ENCODE measurements around the gene DOC2B. TPM values are rescaled to one million over a fixed set of nuclear protein-coding genes. Genes with fewer than 3 reads are reported as not detected.

DOC2B gene
- total RNA-seq, 1 donor from 2014 or later, result 0.34 TPM

DNA sequence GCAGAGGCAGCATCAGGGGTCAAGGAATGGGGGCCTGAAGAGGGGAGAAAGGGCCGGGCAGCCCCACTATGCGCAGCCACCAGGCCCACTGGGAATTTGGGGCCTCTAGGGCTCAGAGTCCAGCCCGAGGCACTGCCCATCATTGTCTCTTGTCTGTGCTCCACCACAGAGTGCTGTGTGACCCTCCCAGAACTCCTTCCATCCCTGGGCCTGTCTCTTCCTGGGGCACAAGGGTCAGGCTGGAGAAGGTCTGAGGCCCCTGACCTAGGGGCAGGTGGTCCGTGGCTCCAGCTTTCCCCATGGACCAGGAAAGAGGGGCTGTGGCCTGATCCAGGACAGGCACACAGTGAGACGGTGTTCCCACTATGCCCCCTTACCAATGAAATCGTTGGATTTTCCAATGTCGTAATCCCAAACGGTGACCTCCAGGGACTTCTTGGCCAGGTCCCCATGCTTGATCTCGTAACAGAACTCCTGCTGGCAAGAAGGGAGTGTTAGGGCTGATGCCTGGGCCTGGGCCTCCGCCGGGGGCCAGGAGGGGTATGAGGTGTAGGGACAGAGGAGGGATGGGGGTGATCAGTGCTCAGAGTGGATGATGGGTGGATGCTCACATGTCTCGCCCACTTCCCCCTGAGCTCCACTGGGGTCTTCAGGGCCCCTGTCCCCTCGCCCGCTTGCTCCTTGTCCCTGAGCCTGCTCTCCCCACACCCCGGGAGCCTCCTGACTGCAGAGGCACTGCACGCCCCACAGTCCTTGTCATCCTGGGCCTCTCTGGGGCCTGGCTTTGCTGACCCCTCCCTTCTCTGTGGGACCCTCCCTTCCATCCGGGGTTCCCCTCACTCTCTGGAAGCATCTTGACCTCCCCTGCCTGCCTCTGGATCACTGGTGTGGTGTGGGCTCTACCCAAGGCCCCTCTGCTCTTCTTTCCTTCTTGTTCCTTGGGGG lies 33.4 kb downstream of the DOC2B start:
- no peak overlapping the region for H2AFZ ChIP-seq (replicated peaks)
- H4K20me1 ChIP-seq (ENCODE audit: low read depth), result no peaks in the 10 kb centered on the region
- no peak overlapping the region for H3K4me3 Mint-ChIP-seq
- no peaks in the 10 kb centered on the region for H3F3A ChIP-seq (ENCODE audit: low read depth)
- no peak overlapping the region for H3K27ac ChIP-seq
- H3K9me3 Mint-ChIP-seq, result no peaks in the 10 kb centered on the region
- H3K36me3 Mint-ChIP-seq, result no peaks in the 10 kb centered on the region
- no peak overlapping the region for H3K4me3 ChIP-seq
- H3K9ac ChIP-seq, result no peak overlapping the region
- peaks cover 8% of the 10 kb centered on the region for H3K27me3 Mint-ChIP-seq (ENCODE audit: insufficient read depth, low read depth)
- H3K27me3 ChIP-seq, result no peaks in the 10 kb centered on the region
- H3K4me1 Mint-ChIP-seq, result peaks cover 4% of the 10 kb centered on the region
- no peak overlapping the region for H3K27ac Mint-ChIP-seq
- no peak for DNase-seq (ENCODE audit: low spot score)
- no peaks in the 10 kb centered on the region for H3K9me3 ChIP-seq (ENCODE audit: low read depth)
- no peaks in the 10 kb centered on the region for H3K4me1 ChIP-seq
- no peak overlapping the region for H3K4me2 ChIP-seq
- no peaks in the 10 kb centered on the region for H3K36me3 ChIP-seq
- no peaks in the 10 kb centered on the region for H3K79me2 ChIP-seq (ENCODE audit: low read depth)
- no peak for TF ChIP-seq EZH2 (IDR thresholded peaks at IDR 0.05)

GRCh38 chr17:146983-147761 lies 34.3 kb downstream of the DOC2B start:
- Histone ChIP-seq H2AFZ (replicated peaks) (no peak overlapping the region), H3K4me2 (no peak overlapping the region), H3K9me3 (ENCODE audit: low read depth) (no peaks in the 10 kb centered on the region), H4K20me1 (ENCODE audit: low read depth) (no peaks in the 10 kb centered on the region), H3K9ac (no peak overlapping the region), H3K27ac (no peak overlapping the region), H3K4me3 (no peak overlapping the region), H3K4me1 (no peaks in the 10 kb centered on the region), H3K79me2 (ENCODE audit: low read depth) (no peaks in the 10 kb centered on the region), H3F3A (ENCODE audit: low read depth) (no peaks in the 10 kb centered on the region), H3K36me3 (no peaks in the 10 kb centered on the region), H3K27me3 (no peaks in the 10 kb centered on the region)
- H3K27me3 Mint-ChIP-seq (ENCODE audit: insufficient read depth, low read depth), result peaks cover 11% of the 10 kb centered on the region
- no peak for DNase-seq (ENCODE audit: low spot score)
- peak overlapping the region; percentile 86 for H3K27ac Mint-ChIP-seq
- H3K9me3 Mint-ChIP-seq, result no peaks in the 10 kb centered on the region
- no peaks in the 10 kb centered on the region for H3K36me3 Mint-ChIP-seq
- TF ChIP-seq CTCF (IDR thresholded peaks at IDR 0.05), result no peak
- no peak for TF ChIP-seq EZH2phosphoT487 (IDR thresholded peaks at IDR 0.05)
- TF ChIP-seq EZH2 (IDR thresholded peaks at IDR 0.05), result no peak
- H3K4me1 Mint-ChIP-seq, result peaks cover 4% of the 10 kb centered on the region
- H3K4me3 Mint-ChIP-seq, result no peak overlapping the region

DNA sequence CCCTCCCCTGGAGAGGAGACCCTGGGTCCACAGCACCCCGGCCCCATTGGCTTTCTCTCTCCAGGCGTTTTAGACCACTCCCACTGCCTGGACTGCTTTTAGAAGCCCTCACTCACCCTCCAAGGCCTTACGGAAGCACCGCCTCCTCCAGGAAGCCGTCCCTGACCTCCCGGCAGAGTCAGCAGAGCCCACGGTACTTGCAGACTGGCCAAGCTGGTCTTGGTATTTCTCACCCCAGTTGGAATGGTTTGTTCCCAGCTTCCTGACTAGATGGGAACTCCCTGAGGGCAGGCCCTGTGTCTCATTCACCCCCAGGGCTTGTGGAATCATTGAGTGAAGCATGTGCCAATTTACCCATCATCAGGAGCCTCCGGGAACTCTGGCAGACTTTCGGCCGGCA lies 34.9 kb downstream of the DOC2B start:
- Histone ChIP-seq H3K4me1 (no peaks in the 10 kb centered on the region), H4K20me1 (ENCODE audit: low read depth) (no peaks in the 10 kb centered on the region), H2AFZ (replicated peaks) (no peak overlapping the region), H3K27ac (no peak overlapping the region), H3F3A (ENCODE audit: low read depth) (no peaks in the 10 kb centered on the region), H3K27me3 (no peaks in the 10 kb centered on the region), H3K36me3 (no peaks in the 10 kb centered on the region), H3K4me2 (no peak overlapping the region), H3K9ac (no peak overlapping the region), H3K4me3 (no peak overlapping the region), H3K9me3 (ENCODE audit: low read depth) (no peaks in the 10 kb centered on the region), H3K79me2 (ENCODE audit: low read depth) (no peaks in the 10 kb centered on the region)
- H3K4me3 Mint-ChIP-seq, result no peak overlapping the region
- H3K9me3 Mint-ChIP-seq, result no peaks in the 10 kb centered on the region
- TF ChIP-seq EZH2 (IDR thresholded peaks at IDR 0.05) (no peak), EZH2phosphoT487 (IDR thresholded peaks at IDR 0.05) (no peak), CTCF (IDR thresholded peaks at IDR 0.05) (no peak)
- no peak overlapping the region for H3K27ac Mint-ChIP-seq
- peaks cover 14% of the 10 kb centered on the region for H3K27me3 Mint-ChIP-seq (ENCODE audit: insufficient read depth, low read depth)
- no peak for DNase-seq (ENCODE audit: low spot score)
- H3K36me3 Mint-ChIP-seq, result no peaks in the 10 kb centered on the region
- peaks cover 4% of the 10 kb centered on the region for H3K4me1 Mint-ChIP-seq

Data from neural progenitor cell (in vitro differentiated cells).